Measurements from ENCODE around the gene A1BG.
A peak's percentile ranks its signal among the peaks of the same experiment; 100 is the strongest.

DNA sequence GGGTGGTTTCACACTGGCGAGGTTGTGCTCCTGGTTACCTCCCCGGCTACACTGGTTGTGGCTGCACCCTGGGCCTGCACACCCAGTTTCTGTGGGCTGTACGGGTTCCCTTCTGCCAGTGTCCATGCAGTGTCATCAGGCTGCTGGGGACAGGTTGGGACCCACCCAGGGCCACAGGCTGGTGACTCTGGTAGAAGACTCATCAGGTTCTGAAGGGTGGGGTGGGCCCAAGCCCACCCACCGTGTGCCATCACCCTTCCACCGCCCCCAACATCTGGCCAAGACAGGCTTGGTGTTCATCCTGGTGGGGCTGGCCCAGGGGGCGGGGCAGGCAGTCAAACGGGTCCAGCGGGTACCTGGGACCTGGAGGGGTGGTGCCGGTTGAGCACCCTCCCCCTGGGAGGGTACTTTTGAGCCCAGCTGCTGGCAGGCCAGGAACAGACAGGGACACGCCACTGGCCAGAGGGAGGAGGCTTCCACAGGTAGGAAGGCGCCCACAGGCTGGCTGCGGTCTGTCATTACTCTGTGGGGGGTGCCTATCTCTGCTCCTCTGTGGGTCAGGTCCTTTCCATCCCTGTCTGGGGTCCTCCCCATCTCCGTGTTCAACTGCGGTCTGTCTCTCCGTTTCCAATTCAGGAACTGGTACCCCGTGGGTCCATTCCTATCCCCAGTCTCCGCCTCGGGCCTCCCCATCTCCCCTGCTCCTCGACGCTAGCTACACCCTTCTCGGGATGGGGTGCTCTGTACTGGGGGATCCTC, 42.1 kb upstream of the A1BG start, which contains the start of gene RNF225:
- TF ChIP-seq POLR2AphosphoS5 (IDR thresholded peaks at IDR 0.05; ENCODE audit: low read depth, low read length), result peak; percentile 75
- TF ChIP-seq FOXP2 (optimal IDR thresholded peaks at IDR 0.05; ENCODE audit: borderline replicate concordance, extremely low read depth, extremely low read length, insufficient read depth), result no peak
